A673 (cell line): Measurements from ENCODE around the gene ITPR2. TPM values are rescaled to one million over a fixed set of nuclear protein-coding genes. Genes with fewer than 3 reads are reported as not detected.

Experiments
- BruUV-seq: library from RNA; stranded (reverse); fragments of 400-500 nt; replicated peaks from 2 replicates; lab custom pipeline; 2021; lab: Mats Ljungman, UMichigan
- CTCF ChIA-PET: fragments of 300-600 bp; sonication (Branson Sonifier 250); formaldehyde crosslinking; loops from one replicate; lab custom pipeline; 2022; ENCODE audit warnings: antibody characterized with exemption; lab: Charles Lee
- POLR2A ChIA-PET: fragments of 300-600 bp; sonication (Branson Sonifier 250); formaldehyde crosslinking; loops from one replicate; lab custom pipeline; 2022; ENCODE audit warnings: antibody characterized with exemption; ENCODE audit not compliant: low non-redundant PET; lab: Charles Lee
- DNase-seq: peaks from one replicate; pipeline ENCODE4 v3.0.0-alpha.2; 2015; ENCODE audit warnings: low spot score
- H3K27ac ChIP-seq: fragments of 200-600 bp; sonication (generic); 2 replicates; pipeline ENCODE4 v1.5.1; 2016; ENCODE audit warnings: mixed run types, low read depth, mild to moderate bottlenecking, mixed read lengths, antibody characterized with exemption, low read length; ENCODE audit not compliant: poor library complexity, severe bottlenecking
- H3K27me3 ChIP-seq: fragments of 200-600 bp; sonication (generic); replicated peaks from 2 replicates; pipeline ENCODE4 v1.6.1; 2017; ENCODE audit warnings: mixed run types, low read depth, mild to moderate bottlenecking, mixed read lengths, antibody characterized with exemption, low read length; ENCODE audit not compliant: insufficient read depth, poor library complexity
- H3K36me3 ChIP-seq: fragments of 200-600 bp; sonication (generic); 2 replicates; pipeline ENCODE4 v1.6.1; 2016; ENCODE audit warnings: mixed run types, mild to moderate bottlenecking, mixed read lengths, antibody characterized with exemption, low read length; ENCODE audit not compliant: insufficient read depth, poor library complexity, severe bottlenecking
- H3K4me1 ChIP-seq: fragments of 200-600 bp; sonication (generic); 2 replicates; pipeline ENCODE4 v1.6.1; 2017; ENCODE audit warnings: mixed run types, mild to moderate bottlenecking, mixed read lengths, antibody characterized with exemption, low read length; ENCODE audit not compliant: insufficient read depth, poor library complexity, severe bottlenecking
- H3K4me3 ChIP-seq: fragments of 200-600 bp; sonication (generic); 2 replicates; pipeline ENCODE4 v1.5.1; 2016; ENCODE audit warnings: low read depth, mixed run types, mild to moderate bottlenecking, mixed read lengths, low read length; ENCODE audit not compliant: poor library complexity, severe bottlenecking
- H3K9me3 ChIP-seq: fragments of 200-600 bp; sonication (generic); 2 replicates; pipeline ENCODE4 v1.6.1; 2016; ENCODE audit warnings: mixed run types, low read depth, mild to moderate bottlenecking, mixed read lengths, antibody characterized with exemption, low read length; ENCODE audit not compliant: poor library complexity, severe bottlenecking
- CTCF ChIP-seq: fragments of 300-800, 200-600 bp; sonication (generic); conservative IDR thresholded peaks from 2 replicates; pipeline ENCODE4 v1.5.1; 2017; ENCODE audit warnings: low read depth, mild to moderate bottlenecking, antibody characterized with exemption, low read length, moderate library complexity, mixed read lengths
- EZH2 ChIP-seq: fragments of 200-600 bp; sonication (generic); IDR thresholded peaks from 2 replicates; pipeline ENCODE4 v1.6.1; 2017; ENCODE audit warnings: borderline replicate concordance, low read depth, mild to moderate bottlenecking, mixed read lengths, antibody characterized with exemption, low read length; ENCODE audit not compliant: poor library complexity, severe bottlenecking
- intact Hi-C: fragments of 100-400 bp; cut with micrococcal nuclease; formaldehyde crosslinking; loops from one replicate; pipeline ENCODE4 v1.10.0; 2022; ENCODE audit not compliant: unreplicated experiment
- total RNA-seq: library from RNA; stranded (reverse); gene quantifications from 2 replicates; pipeline ENCODE4 v1.2.3, GENCODE V29; 2021

ITPR2 gene
- total RNA-seq, 1 experiment from 2014 or later, result 22.6 TPM

GRCh38 chr12:26334621-26335124 lies 498.3 kb downstream of the ITPR2 start:
- intact Hi-C loops, result no loop called here

GRCh38 chr12:26331960-26332359 lies 501.0 kb downstream of the ITPR2 start:
- POLR2A ChIA-PET, result no interaction called here
- intact Hi-C loops, result no loop called here
- no TSS peak for BruUV-seq

More at GRCh38 chr12:26334621-26335124, 498.3 kb downstream of the ITPR2 start:
- BruUV-seq, result no TSS peak
- no peaks in the 10 kb centered on the region for H3K9me3 ChIP-seq
- H3K27ac ChIP-seq, result no peak overlapping the region
- ChIA-PET POLR2A (no interaction called here), CTCF (interaction anchor here (0.5 kb wide), 1 partner anchor 279 kb away, joined by 3 read pairs; no protein-coding TSS in a partner anchor)
- no peaks in the 10 kb centered on the region for H3K27me3 ChIP-seq
- no peak for TF ChIP-seq EZH2
- no peak for TF ChIP-seq CTCF
- no peak overlapping the region for H3K4me3 ChIP-seq
- no peaks in the 10 kb centered on the region for H3K36me3 ChIP-seq
- no peaks in the 10 kb centered on the region for H3K4me1 ChIP-seq
- no peak for DNase-seq

GRCh38 chr12:26331136-26331535 lies 501.9 kb downstream of the ITPR2 start:
- no peak for DNase-seq
- no peak for TF ChIP-seq CTCF
- no peak for TF ChIP-seq EZH2
- intact Hi-C loops, result no loop called here
- CTCF ChIA-PET, result no interaction called here
- Histone ChIP-seq H3K4me1 (no peaks in the 10 kb centered on the region), H3K27ac (no peak overlapping the region), H3K36me3 (no peaks in the 10 kb centered on the region), H3K27me3 (no peaks in the 10 kb centered on the region), H3K4me3 (no peak overlapping the region), H3K9me3 (no peaks in the 10 kb centered on the region)
- POLR2A ChIA-PET, result no interaction called here
- BruUV-seq, result no TSS peak

More at GRCh38 chr12:26331960-26332359, 501.0 kb downstream of the ITPR2 start:
- Histone ChIP-seq H3K9me3 (no peaks in the 10 kb centered on the region), H3K4me3 (no peak overlapping the region), H3K4me1 (no peaks in the 10 kb centered on the region), H3K36me3 (no peaks in the 10 kb centered on the region), H3K27me3 (no peaks in the 10 kb centered on the region), H3K27ac (no peak overlapping the region)
- no peak for DNase-seq
- CTCF ChIA-PET, result no interaction called here
- TF ChIP-seq EZH2 (no peak), CTCF (no peak)
